Astrocyte of the spinal cord (primary cell): ENCODE measurements around the gene TEX29.

ENCODE experiments used
- DNase-seq: peaks from one replicate; pipeline ENCODE4 v3.0.0; 2011; ENCODE audit warnings: low read depth, low spot score
- H3K4me3 ChIP-seq: 2 replicates; pipeline ENCODE4 v1.5.1; 2011; ENCODE audit warnings: low read depth, mild to moderate bottlenecking, low read length, moderate library complexity
- in situ Hi-C: cut with HindIII; loops from 2 replicates; pipeline ENCODE4 v1.10.0; 2017; ENCODE audit warnings: low sequenced_read_pairs
- TF ChIP-seq, protein P1 (sequence below): IDR thresholded peaks from 2 replicates; pipeline ENCODE4 v1.5.1; 2012; ENCODE audit warnings: low read depth, mild to moderate bottlenecking, low read length, inconsistent platforms

The TEX29 gene

DNA sequence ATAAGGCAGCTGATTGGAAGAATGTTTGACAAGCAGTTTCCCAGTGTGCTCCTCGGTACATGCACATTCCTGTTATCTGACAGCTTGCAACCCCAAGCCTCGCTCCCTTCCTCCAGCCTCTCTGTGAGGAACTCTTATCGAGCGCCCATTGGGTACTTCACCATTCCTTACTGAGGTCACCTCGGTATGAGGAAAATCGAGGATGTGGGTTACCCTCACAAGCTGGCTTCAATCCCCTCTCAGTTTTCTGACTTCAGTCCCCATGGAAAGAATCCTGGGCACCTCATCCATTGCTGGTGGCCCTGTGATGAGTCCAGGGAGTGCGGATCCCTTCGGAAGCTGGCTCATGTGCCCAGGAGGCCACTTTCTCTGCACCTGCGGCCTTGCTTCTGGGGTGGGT, 17.3 kb downstream of the TEX29 start:
- TF ChIP-seq, protein P1, sequence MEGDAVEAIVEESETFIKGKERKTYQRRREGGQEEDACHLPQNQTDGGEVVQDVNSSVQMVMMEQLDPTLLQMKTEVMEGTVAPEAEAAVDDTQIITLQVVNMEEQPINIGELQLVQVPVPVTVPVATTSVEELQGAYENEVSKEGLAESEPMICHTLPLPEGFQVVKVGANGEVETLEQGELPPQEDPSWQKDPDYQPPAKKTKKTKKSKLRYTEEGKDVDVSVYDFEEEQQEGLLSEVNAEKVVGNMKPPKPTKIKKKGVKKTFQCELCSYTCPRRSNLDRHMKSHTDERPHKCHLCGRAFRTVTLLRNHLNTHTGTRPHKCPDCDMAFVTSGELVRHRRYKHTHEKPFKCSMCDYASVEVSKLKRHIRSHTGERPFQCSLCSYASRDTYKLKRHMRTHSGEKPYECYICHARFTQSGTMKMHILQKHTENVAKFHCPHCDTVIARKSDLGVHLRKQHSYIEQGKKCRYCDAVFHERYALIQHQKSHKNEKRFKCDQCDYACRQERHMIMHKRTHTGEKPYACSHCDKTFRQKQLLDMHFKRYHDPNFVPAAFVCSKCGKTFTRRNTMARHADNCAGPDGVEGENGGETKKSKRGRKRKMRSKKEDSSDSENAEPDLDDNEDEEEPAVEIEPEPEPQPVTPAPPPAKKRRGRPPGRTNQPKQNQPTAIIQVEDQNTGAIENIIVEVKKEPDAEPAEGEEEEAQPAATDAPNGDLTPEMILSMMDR: no peak
- no peak overlapping the region for H3K4me3 ChIP-seq
- in situ Hi-C loops: no loop called here
- DNase-seq: no peak

- TF ChIP-seq, protein P1: no peak
- no peak overlapping the region for H3K4me3 ChIP-seq
- in situ Hi-C loops: no loop called here
- DNase-seq: no peak
Observed at GRCh38 chr13:111338841-111339240, 18.4 kb downstream of the TEX29 start.

GRCh38 chr13:111339366-111340143, 19.1 kb downstream of the TEX29 start:
- DNase-seq: no peak
- no peak overlapping the region for H3K4me3 ChIP-seq
- TF ChIP-seq, protein P1: no peak
- in situ Hi-C loops: no loop called here

- TF ChIP-seq, protein P1: no peak
- no peak overlapping the region for H3K4me3 ChIP-seq
- no peak for DNase-seq
- in situ Hi-C loops: no loop called here
Observed at GRCh38 chr13:111341886-111342285, 21.4 kb downstream of the TEX29 start.

- in situ Hi-C loops: no loop called here
- no peak for DNase-seq
- no peak overlapping the region for H3K4me3 ChIP-seq
- TF ChIP-seq, protein P1: no peak
Observed at GRCh38 chr13:111342721-111343120, 22.3 kb downstream of the TEX29 start.

- H3K4me3 ChIP-seq: no peak overlapping the region
- DNase-seq: no peak
- in situ Hi-C loops: no loop called here
- TF ChIP-seq, protein P1: no peak
Observed at GRCh38 chr13:111343186-111343805, 22.9 kb downstream of the TEX29 start.
